CD14-positive monocyte (primary cell): ENCODE results near the gene RNU1-4. TPM values are rescaled to one million over a fixed set of nuclear protein-coding genes. Genes with fewer than 3 reads are reported as not detected.
"Not testable (repeated sequence)": the region's sequence is repeated elsewhere in the genome, so short reads cannot be mapped to it uniquely, and the experiment has no call there.

ENCODE experiments used
- DNase-seq, 3 donors: peaks; one replicate each; pipeline ENCODE4 v3.0.0-alpha.2; 2011 to 2022
- H2AFZ ChIP-seq: 2 replicates; pipeline ENCODE4 v1.6.0; 2012; ENCODE audit warnings: mild to moderate bottlenecking, low read depth, low read length, inconsistent platforms; ENCODE audit not compliant: insufficient read depth, poor library complexity, severe bottlenecking
- H3K27ac ChIP-seq, 2 donors: 1 replicate in 1 of 2; 2 replicates in 1 of 2; pipeline ENCODE4 v1.5.1; 2012 to 2013; ENCODE audit warnings: low read length in 2 of 2, control low read depth in 1 of 2, inconsistent platforms in 1 of 2, low read depth in 1 of 2, mild to moderate bottlenecking in 1 of 2
- H3K27me3 ChIP-seq, 2 donors: one replicate each; pipeline versions ENCODE4 v1.6.0 to v1.6.1; 2011 to 2013; ENCODE audit warnings: low read length in 2 of 2; ENCODE audit not compliant: control insufficient read depth in 2 of 2, insufficient read depth in 2 of 2
- H3K36me3 ChIP-seq, 2 donors: replicated peaks in 1 of 2; 1 replicate in 1 of 2; 2 replicates in 1 of 2; pipeline versions ENCODE4 v1.5.1 to v1.6.1; 2012 to 2013; ENCODE audit warnings: low read length in 2 of 2, control low read depth in 1 of 2, inconsistent platforms in 1 of 2, mild to moderate bottlenecking in 1 of 2; ENCODE audit not compliant: insufficient read depth in 2 of 2, control insufficient read depth in 1 of 2
- H3K4me1 ChIP-seq, 2 donors: 1 replicate in 1 of 2; 2 replicates in 1 of 2; pipeline versions ENCODE4 v1.5.1 to v1.6.1; 2012 to 2013; ENCODE audit warnings: low read length in 2 of 2, control low read depth in 1 of 2, inconsistent platforms in 1 of 2, mild to moderate bottlenecking in 1 of 2, moderate library complexity in 1 of 2; ENCODE audit not compliant: insufficient read depth in 2 of 2, control insufficient read depth in 1 of 2
- H3K4me2 ChIP-seq: replicated peaks from 2 replicates; pipeline ENCODE3; 2012; ENCODE audit warnings: low read length, moderate library complexity, mild to moderate bottlenecking; ENCODE audit not compliant: poor library complexity, severe bottlenecking; ENCODE audit errors: extremely low read depth
- H3K4me3 ChIP-seq, 3 experiments: fragments of 200-600 bp in 1 of 3; sonication (generic) in 1 of 3; replicated peaks in 1 of 3; 1 replicate in 2 of 3; 2 replicates in 1 of 3; pipeline ENCODE4 v1.5.1; 2011 to 2013; ENCODE audit warnings: low read length in 3 of 3, mild to moderate bottlenecking in 3 of 3, control low read depth in 2 of 3, low read depth in 2 of 3, inconsistent platforms in 1 of 3, moderate library complexity in 1 of 3
- H3K79me2 ChIP-seq: 2 replicates; pipeline ENCODE4 v1.6.0; 2012; ENCODE audit warnings: mild to moderate bottlenecking, control low read depth, inconsistent platforms, low read length, moderate library complexity; ENCODE audit not compliant: insufficient read depth
- H3K9ac ChIP-seq: 2 replicates; pipeline ENCODE4 v1.6.0; 2017; ENCODE audit warnings: low read length, mild to moderate bottlenecking; ENCODE audit not compliant: insufficient read depth, poor library complexity, severe bottlenecking
- H3K9me3 ChIP-seq, 2 donors: replicated peaks in 1 of 2; 1 replicate in 1 of 2; 2 replicates in 1 of 2; pipeline versions ENCODE4 v1.5.1 to v1.6.1; 2012 to 2013; ENCODE audit warnings: low read length in 2 of 2, control low read depth in 1 of 2; ENCODE audit not compliant: control insufficient read depth in 1 of 2, insufficient read depth in 1 of 2
- H4K20me1 ChIP-seq: 2 replicates; pipeline ENCODE4 v1.6.0; 2012; ENCODE audit warnings: mild to moderate bottlenecking, low read length, control low read depth, moderate library complexity; ENCODE audit not compliant: insufficient read depth
- H3K27ac Mint-ChIP-seq, 7 donors: one replicate each; pipeline ENCODE4 v1.8.0; 2020; ENCODE audit warnings: mild to moderate bottlenecking in 7 of 7, mixed read lengths in 7 of 7, moderate library complexity in 6 of 7, inconsistent platforms in 2 of 7
- H3K27me3 Mint-ChIP-seq, 3 donors: one replicate each; pipeline ENCODE4 v1.8.0; 2021 to 2022; ENCODE audit warnings: low read depth in 3 of 3, mild to moderate bottlenecking in 3 of 3, mixed read lengths in 3 of 3, moderate library complexity in 3 of 3, inconsistent platforms in 1 of 3
- H3K36me3 Mint-ChIP-seq, 2 donors: one replicate each; pipeline ENCODE4 v1.8.0; 2020; ENCODE audit warnings: mixed read lengths in 2 of 2, inconsistent platforms in 1 of 2, mild to moderate bottlenecking in 1 of 2
- H3K4me1 Mint-ChIP-seq: one replicate; pipeline ENCODE4 v1.8.0; 2020; ENCODE audit warnings: mild to moderate bottlenecking, mixed read lengths
- H3K4me3 Mint-ChIP-seq, 2 donors: one replicate each; pipeline ENCODE4 v1.8.0; 2020; ENCODE audit warnings: mild to moderate bottlenecking in 2 of 2, mixed read lengths in 2 of 2, moderate library complexity in 1 of 2
- H3K9me3 Mint-ChIP-seq, 7 donors: one replicate each; pipeline ENCODE4 v1.8.0; 2020 to 2022; ENCODE audit warnings: mixed read lengths in 7 of 7, mild to moderate bottlenecking in 6 of 7, moderate library complexity in 6 of 7, inconsistent platforms in 2 of 7
- WGBS: methylation state at CpG from one replicate; pipeline ENCODE4 v1.1.5; 2013; ENCODE audit warnings: missing lambda C conversion rate; ENCODE audit not compliant: insufficient coverage; 5-methylcytosine and 5-hydroxymethylcytosine counted together
- intact Hi-C, 2 donors: fragments of 100-400 bp; cut with micrococcal nuclease; formaldehyde crosslinking; loops; one replicate each; pipeline versions ENCODE4 v1.15.0 to v1.15.1; 2023
- polyA plus RNA-seq, 3 donors: library from polyadenylated mRNA; depleted of rRNA in 1 of 3; unstranded in 2 of 3; stranded (reverse) in 1 of 3; fragments of 300-500 nt in 2 of 3; fragments of >200 nt in 1 of 3; fragmentation: Illumina TruSeq in 2 of 3; gene quantifications; 1 replicate in 2 of 3; 2 replicates in 1 of 3; pipeline ENCODE4 v1.2.3, GENCODE V29; 2012 to 2021

Gene RNU1-4
- polyA plus RNA-seq, 3 donors: not detected

DNA sequence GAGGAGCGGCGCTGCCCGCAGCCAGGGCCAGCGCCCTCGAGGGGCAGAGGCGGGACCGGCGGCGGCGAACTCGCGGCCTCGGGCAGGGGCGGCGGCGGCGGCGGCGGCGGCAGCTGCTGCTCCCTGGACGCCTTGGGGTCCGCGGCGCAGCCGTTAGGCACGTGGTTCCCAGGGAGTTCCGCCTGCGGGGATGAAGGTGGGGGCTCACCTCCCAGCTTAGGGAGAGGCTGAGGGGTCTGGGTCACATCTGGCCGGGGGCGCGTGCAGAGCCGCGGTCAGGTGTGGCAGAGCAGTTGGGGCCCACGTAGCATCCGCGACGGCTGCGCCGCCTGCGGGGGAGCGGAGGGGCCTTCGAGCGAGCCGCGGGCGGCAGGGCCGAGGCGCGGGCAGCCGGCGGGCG is 40.9 kb upstream of the RNU1-4 start:
- intact Hi-C loops, H3K4me3 Mint-ChIP-seq, H3K36me3 Mint-ChIP-seq, H3K27ac Mint-ChIP-seq, H3K4me2 ChIP-seq, H3K4me1 Mint-ChIP-seq, H4K20me1 ChIP-seq, DNase-seq, H3K9me3 ChIP-seq, H3K79me2 ChIP-seq, H3K9ac ChIP-seq, H3K27me3 ChIP-seq, H3K4me1 ChIP-seq, H2AFZ ChIP-seq, H3K9me3 Mint-ChIP-seq, H3K4me3 ChIP-seq, H3K27ac ChIP-seq, H3K36me3 ChIP-seq: not testable (repeated sequence)
- peaks cover 4 to 15% (median 13%) of the 10 kb centered on the region in 3 donors for H3K27me3 Mint-ChIP-seq
- 41% methylated on average over 28 of the region's 52 CpGs for WGBS

DNA sequence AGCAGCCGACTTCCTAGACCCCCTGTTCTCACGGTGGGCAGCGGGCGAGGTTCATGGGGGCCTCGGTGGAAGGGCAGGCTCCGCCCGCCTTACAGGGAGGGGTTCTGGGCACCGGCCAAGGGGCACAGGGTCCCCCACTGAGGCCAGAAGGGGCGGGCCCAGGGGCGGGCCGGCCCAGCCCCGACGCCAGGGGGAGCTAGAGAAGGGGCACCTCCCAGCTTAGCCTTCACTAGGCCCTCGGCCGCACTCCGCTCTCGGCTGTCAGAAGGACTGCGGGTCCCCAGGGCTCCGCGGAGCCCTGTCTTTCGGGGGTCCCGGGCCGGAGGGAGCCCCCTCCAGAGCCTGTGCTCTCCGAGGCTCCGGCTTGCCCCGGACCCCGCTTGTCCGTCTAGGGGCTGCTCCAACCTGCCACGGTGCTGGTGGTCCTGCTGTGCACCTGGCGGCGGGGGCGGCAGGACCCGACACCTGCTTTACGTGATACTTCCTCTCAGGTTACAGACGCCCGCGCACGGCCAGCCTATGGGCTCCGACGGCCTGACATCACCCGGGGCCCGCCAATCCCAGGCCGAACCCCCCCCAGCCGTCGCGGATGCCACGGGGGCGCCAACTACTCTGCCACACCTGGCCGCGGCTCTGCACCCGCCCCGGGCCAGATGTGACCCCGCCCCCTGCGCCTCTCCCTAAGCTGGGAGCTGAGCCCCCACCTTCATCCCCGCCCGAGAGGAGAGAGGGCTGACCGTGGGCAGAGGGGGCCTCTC is 40.0 kb upstream of the RNU1-4 start:
- H3K27ac ChIP-seq, H3K36me3 ChIP-seq, H3K4me1 ChIP-seq, H2AFZ ChIP-seq, H3K9me3 Mint-ChIP-seq, H3K4me1 Mint-ChIP-seq, H3K36me3 Mint-ChIP-seq, intact Hi-C loops, H3K4me3 ChIP-seq, H3K9me3 ChIP-seq, H3K27me3 ChIP-seq, H3K79me2 ChIP-seq, H3K9ac ChIP-seq, H3K4me2 ChIP-seq, H3K27ac Mint-ChIP-seq, H3K4me3 Mint-ChIP-seq, H4K20me1 ChIP-seq, DNase-seq: not testable (repeated sequence)
- peaks cover 4 to 15% (median 13%) of the 10 kb centered on the region in 3 donors for H3K27me3 Mint-ChIP-seq
- no CpG with 5 or more reads among the region's 57 CpGs for WGBS

DNA sequence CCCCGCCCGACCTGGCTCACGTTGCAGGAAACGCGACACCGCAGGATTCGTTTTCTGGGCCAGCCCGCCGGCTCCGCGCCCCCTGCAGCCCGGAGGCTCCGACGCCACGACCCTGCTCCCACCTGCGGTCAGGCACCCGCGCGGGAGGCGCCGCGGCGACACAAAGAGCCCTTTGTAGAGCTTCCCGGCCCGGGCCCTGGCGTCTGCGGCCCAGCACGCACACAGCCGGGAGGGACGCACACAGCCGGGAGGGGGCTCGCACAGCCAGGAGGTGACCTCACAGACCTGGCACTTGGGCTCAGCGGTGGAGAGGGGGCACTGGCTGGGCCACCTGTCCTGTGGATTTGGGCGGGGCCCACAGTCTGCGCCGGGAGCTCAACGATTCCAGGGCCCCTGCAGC is 39.1 kb upstream of the RNU1-4 start:
- H3K4me1 ChIP-seq, intact Hi-C loops, DNase-seq: not testable (repeated sequence)

DNA sequence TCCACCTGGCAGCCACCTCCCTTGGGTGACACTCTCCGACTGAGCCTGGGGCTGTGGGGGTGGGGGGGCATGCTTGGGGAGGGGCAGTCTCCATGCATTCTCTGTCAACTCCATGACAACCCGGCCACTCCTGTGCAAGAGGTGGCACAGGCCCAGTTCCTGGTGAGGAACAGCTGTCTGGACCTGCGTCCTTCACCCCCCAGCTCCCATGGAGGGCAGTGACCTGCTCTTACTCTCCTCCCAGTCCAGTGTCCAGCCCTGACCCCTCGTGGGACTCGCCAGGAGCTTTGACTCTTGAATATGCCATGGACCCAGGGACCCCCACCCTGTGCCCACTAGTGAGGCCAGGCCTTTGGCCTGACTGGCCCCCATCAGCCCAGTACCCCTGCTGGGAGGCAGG is 38.0 kb upstream of the RNU1-4 start:
- H3K79me2 ChIP-seq, H3K36me3 Mint-ChIP-seq, H3K9me3 ChIP-seq, intact Hi-C loops, H3K9me3 Mint-ChIP-seq, H3K9ac ChIP-seq, H3K4me1 Mint-ChIP-seq, H3K27me3 Mint-ChIP-seq, H3K4me1 ChIP-seq, H3K4me3 ChIP-seq, DNase-seq, H3K27ac Mint-ChIP-seq, H2AFZ ChIP-seq, H3K4me3 Mint-ChIP-seq, H3K27ac ChIP-seq, H3K36me3 ChIP-seq, H3K27me3 ChIP-seq, H4K20me1 ChIP-seq, H3K4me2 ChIP-seq: not testable (repeated sequence)
- no CpG with 5 or more reads among the region's 5 CpGs for WGBS

More for the DNA sequence above, 39.1 kb upstream of the RNU1-4 start:
- H3K36me3 Mint-ChIP-seq, H3K9me3 ChIP-seq, H3K9me3 Mint-ChIP-seq, H3K4me3 ChIP-seq, H3K79me2 ChIP-seq, H3K27ac ChIP-seq, H3K27me3 ChIP-seq, H3K4me1 Mint-ChIP-seq, H4K20me1 ChIP-seq, H3K4me2 ChIP-seq, H3K9ac ChIP-seq, H3K4me3 Mint-ChIP-seq, H3K27ac Mint-ChIP-seq, H3K36me3 ChIP-seq, H2AFZ ChIP-seq: not testable (repeated sequence)
- WGBS: no CpG with 5 or more reads among the region's 37 CpGs
- peaks cover 3 to 12% (median 10%) of the 10 kb centered on the region in 3 donors for H3K27me3 Mint-ChIP-seq
